ENCODE results near the gene ILF3. TPM values are rescaled to one million over a fixed set of nuclear protein-coding genes. Genes with fewer than 3 reads are reported as not detected.

ILF3 gene
- total RNA-seq, 2 experiments from 2014 or later, result 308 to 553 TPM

DNA sequence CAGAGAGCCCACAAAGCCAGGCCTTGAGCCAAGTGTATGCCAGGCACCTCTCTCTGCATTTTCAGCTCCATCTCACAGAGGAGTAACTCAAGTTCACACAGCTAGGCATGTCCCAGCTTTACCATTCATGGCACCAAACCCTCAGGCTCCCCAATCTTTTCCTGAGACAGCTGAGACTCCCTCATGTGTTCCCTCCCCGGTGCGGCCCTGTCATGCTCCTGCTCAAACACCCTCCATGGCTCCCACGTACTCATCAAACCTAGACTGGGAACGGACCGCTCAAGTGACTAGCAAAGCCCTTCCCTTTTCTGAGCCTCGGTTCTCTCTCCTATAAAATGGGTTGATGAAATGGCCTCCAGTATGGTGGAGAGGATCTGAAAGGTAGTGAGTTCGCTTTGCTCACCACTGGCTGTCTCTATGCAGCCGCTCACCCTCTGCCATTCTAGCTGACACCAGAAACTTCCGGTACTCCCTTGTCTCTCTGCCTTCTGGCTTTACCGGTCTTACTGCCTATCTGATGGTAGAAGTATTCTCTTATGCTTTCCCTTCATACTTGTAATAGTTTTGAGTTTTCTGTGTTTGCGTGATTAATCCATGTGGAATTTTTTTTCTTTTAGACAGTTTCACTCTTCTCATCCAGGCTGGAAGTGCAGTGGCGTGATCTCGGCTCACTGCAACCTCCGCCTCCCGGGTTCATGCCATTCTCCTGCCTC lies 36.6 kb upstream of the ILF3 start:
- no peak for TF ChIP-seq EZH2phosphoT487 (IDR thresholded peaks at IDR 0.05; ENCODE audit: borderline replicate concordance, low read depth, low read length)
- TF ChIP-seq, protein P1, sequence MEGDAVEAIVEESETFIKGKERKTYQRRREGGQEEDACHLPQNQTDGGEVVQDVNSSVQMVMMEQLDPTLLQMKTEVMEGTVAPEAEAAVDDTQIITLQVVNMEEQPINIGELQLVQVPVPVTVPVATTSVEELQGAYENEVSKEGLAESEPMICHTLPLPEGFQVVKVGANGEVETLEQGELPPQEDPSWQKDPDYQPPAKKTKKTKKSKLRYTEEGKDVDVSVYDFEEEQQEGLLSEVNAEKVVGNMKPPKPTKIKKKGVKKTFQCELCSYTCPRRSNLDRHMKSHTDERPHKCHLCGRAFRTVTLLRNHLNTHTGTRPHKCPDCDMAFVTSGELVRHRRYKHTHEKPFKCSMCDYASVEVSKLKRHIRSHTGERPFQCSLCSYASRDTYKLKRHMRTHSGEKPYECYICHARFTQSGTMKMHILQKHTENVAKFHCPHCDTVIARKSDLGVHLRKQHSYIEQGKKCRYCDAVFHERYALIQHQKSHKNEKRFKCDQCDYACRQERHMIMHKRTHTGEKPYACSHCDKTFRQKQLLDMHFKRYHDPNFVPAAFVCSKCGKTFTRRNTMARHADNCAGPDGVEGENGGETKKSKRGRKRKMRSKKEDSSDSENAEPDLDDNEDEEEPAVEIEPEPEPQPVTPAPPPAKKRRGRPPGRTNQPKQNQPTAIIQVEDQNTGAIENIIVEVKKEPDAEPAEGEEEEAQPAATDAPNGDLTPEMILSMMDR (conservative IDR thresholded peaks at IDR 0.05; ENCODE audit: low read length), result no peak
- no peak overlapping the region for H3K27ac ChIP-seq (ENCODE audit: low read depth, low read length, poor library complexity, severe bottlenecking)
- no peak overlapping the region for H3K4me2 ChIP-seq (ENCODE audit: low read length)
- no peak overlapping the region for H2AFZ ChIP-seq (ENCODE audit: low read length)
- no peaks in the 10 kb centered on the region for H3K9me3 ChIP-seq (ENCODE audit: low read length)
- 0 out of 2 replicates have a peak, but pooled peaks cover 3% of the 10 kb centered on the region for H4K20me1 ChIP-seq (ENCODE audit: insufficient read depth, low read length)
- ChIA-PET POLR2A (interaction anchor here (0.7 kb wide), 1 partner anchor 207 kb away, joined by 5 read pairs; no protein-coding TSS in a partner anchor), CTCF (ENCODE audit: unreplicated experiment) (no interaction called here)
- H3K36me3 ChIP-seq (ENCODE audit: insufficient read depth, low read length), result peaks cover 82% of the 10 kb centered on the region
- H3K9me2 ChIP-seq (ENCODE audit: insufficient read depth, low read length), result no peaks in the 10 kb centered on the region
- intact Hi-C loops (cut with micrococcal nuclease; ENCODE audit: unreplicated experiment), result no loop called here
- H3K79me2 ChIP-seq (ENCODE audit: insufficient read depth, low read depth, low read length), result peaks cover 87% of the 10 kb centered on the region
- no peak overlapping the region for H3K4me3 ChIP-seq (ENCODE audit: low read depth, low read length, poor library complexity, severe bottlenecking)
- no peak for DNase-seq (ENCODE audit: low spot score)
- no TSS peak for BruUV-seq (replicated peaks)
- H3K4me1 ChIP-seq (ENCODE audit: insufficient read depth, low read length, poor library complexity, severe bottlenecking), result peaks cover 4% of the 10 kb centered on the region

GRCh38 chr19:10618846-10619245 lies 35.3 kb upstream of the ILF3 start:
- no peak for TF ChIP-seq EZH2phosphoT487 (IDR thresholded peaks at IDR 0.05; ENCODE audit: borderline replicate concordance, low read depth, low read length)
- TF ChIP-seq, protein P1 (conservative IDR thresholded peaks at IDR 0.05; ENCODE audit: low read length), result no peak
- intact Hi-C loops (cut with micrococcal nuclease; ENCODE audit: unreplicated experiment), result no loop called here
- no peak for DNase-seq (ENCODE audit: low spot score)
- H2AFZ ChIP-seq (ENCODE audit: low read length), result no peak overlapping the region
- no peak overlapping the region for H3K4me3 ChIP-seq (ENCODE audit: low read depth, low read length, poor library complexity, severe bottlenecking)
- H3K4me1 ChIP-seq (ENCODE audit: insufficient read depth, low read length, poor library complexity, severe bottlenecking), result peaks cover 4% of the 10 kb centered on the region
- BruUV-seq (replicated peaks), result no TSS peak
- ChIA-PET POLR2A (interaction anchor here (0.6 to 0.7 kb wide), 3 partner anchors 14 to 184 kb away, joined by 3 to 4 read pairs (median 3); no protein-coding TSS in a partner anchor), CTCF (ENCODE audit: unreplicated experiment) (no interaction called here)
- peaks cover 76% of the 10 kb centered on the region for H3K36me3 ChIP-seq (ENCODE audit: insufficient read depth, low read length)
- H4K20me1 ChIP-seq (ENCODE audit: insufficient read depth, low read length), result 0 out of 2 replicates have a peak, but pooled peaks cover 3% of the 10 kb centered on the region
- no peak overlapping the region for H3K27ac ChIP-seq (ENCODE audit: low read depth, low read length, poor library complexity, severe bottlenecking)
- H3K9me2 ChIP-seq (ENCODE audit: insufficient read depth, low read length), result no peaks in the 10 kb centered on the region
- no peak overlapping the region for H3K4me2 ChIP-seq (ENCODE audit: low read length)
- peaks cover 86% of the 10 kb centered on the region for H3K79me2 ChIP-seq (ENCODE audit: insufficient read depth, low read depth, low read length)
- H3K9me3 ChIP-seq (ENCODE audit: low read length), result no peaks in the 10 kb centered on the region

- Histone ChIP-seq H3K4me3 (ENCODE audit: low read depth, low read length, poor library complexity, severe bottlenecking) (no peak overlapping the region), H3K4me1 (ENCODE audit: insufficient read depth, low read length, poor library complexity, severe bottlenecking) (no peaks in the 10 kb centered on the region)
Observed at GRCh38 chr19:10620786-10621185, 33.4 kb upstream of the ILF3 start.

More at GRCh38 chr19:10620786-10621185, 33.4 kb upstream of the ILF3 start:
- intact Hi-C loops (cut with micrococcal nuclease; ENCODE audit: unreplicated experiment), result no loop called here
- BruUV-seq (replicated peaks), result no TSS peak
- Histone ChIP-seq H3K27ac (ENCODE audit: low read depth, low read length, poor library complexity, severe bottlenecking) (no peak overlapping the region), H4K20me1 (ENCODE audit: insufficient read depth, low read length) (no peaks in the 10 kb centered on the region), H3K9me2 (ENCODE audit: insufficient read depth, low read length) (no peaks in the 10 kb centered on the region), H3K36me3 (ENCODE audit: insufficient read depth, low read length) (peaks cover 70% of the 10 kb centered on the region), H2AFZ (ENCODE audit: low read length) (no peak overlapping the region), H3K4me2 (ENCODE audit: low read length) (no peak overlapping the region), H3K9me3 (ENCODE audit: low read length) (no peaks in the 10 kb centered on the region), H3K79me2 (ENCODE audit: insufficient read depth, low read depth, low read length) (peaks cover 77% of the 10 kb centered on the region)
- ChIA-PET POLR2A (interaction anchor here (0.8 kb wide), 1 partner anchor 40 kb away, joined by 3 read pairs; no protein-coding TSS in a partner anchor), CTCF (ENCODE audit: unreplicated experiment) (interaction anchor here (0.6 kb wide), 1 partner anchor 76 kb away, joined by 3 read pairs; no protein-coding TSS in a partner anchor)
- TF ChIP-seq, protein P1 (conservative IDR thresholded peaks at IDR 0.05; ENCODE audit: low read length), result no peak
- no peak for TF ChIP-seq EZH2phosphoT487 (IDR thresholded peaks at IDR 0.05; ENCODE audit: borderline replicate concordance, low read depth, low read length)
- DNase-seq (ENCODE audit: low spot score), result no peak

Measured in OCI-LY7 (cell line).